HG03520 (cell line): ENCODE results near the gene CLBA1.

ENCODE experiments used
- ATAC-seq: cut with Tn5 transposase; IDR thresholded peaks from one replicate; pipeline ENCODE4 v1.9.1; 2021; ENCODE audit warnings: mild to moderate bottlenecking, moderate library complexity; ENCODE audit not compliant: unreplicated experiment

Gene CLBA1

DNA sequence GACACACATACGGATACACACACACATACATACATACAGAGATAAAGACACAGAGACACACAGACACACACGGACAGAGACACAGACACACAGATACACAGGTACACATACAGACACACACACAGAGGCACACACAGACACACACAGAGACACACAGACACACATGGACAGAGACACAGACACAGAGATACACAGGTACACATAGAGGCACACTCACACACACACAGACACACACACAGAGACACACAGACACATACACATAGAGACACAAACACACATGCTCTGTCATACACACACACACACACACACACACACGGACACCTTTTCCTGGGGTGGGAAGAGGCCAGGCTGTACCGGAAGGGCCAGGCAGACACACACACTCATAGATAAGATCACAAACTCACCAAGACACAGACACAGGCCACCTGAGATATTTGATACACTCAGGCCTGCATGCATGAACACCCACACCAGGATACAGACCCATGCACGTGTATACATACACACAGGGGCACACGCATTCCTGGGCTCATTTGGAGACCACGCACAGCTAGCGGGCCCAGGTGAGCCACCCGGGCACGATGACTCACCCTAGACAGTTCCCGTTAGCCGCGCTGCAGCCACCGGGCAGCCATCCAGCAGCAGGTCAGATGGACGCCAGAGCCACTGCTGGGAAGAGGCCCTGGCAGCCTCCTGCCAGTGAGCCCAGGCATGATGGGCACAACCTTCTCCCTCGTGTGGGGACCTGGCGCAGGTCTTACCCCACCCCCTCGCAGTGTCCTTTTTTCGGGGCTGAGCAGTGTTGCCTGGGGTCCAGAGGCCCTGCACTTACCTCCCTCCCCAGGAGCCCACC, 5.6 kb upstream of the CLBA1 start:
- ATAC-seq: no peak

GRCh38 chr14:104980611-104981531, 4.7 kb upstream of the CLBA1 start:
- no peak for ATAC-seq

DNA sequence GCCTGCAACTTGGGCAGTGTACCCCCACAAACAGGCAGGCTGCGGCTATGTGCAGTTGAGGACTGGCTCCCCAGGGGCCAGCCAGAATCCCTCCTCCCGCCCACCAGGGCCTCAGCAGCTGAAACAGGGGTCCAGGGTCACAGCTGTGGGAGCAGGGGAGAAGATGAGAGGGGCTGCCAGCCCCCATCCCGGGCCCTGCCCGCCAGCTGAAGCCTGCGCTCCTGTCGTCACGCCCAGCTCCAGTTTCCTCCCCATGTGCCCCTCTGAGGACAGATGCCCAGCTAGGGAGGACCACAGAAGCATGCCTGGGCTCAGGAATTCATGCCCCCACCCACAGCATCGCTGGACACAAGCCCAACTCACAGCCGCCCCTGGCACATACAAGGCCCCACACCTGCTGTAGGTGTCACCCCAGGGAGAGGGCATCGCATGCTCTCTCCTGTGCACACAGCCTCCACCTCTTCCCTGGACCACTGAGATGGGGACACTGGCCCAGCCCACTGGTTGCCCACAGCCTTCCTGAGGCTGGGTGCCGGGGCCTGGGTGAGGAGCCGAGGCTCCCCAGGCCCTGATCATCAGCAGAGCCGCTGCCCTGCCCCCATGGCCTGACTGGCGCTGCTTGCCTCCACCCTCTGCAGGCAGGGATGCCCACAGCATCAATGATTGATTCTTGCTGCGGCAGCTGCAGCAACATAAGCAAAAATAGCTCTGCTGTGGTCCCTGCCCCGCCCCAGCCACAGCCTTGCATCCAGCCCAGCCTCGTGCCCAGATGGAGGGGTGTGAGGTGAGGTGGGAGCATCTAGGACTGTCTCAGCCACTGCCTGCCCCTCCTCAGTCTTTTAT, 3.7 kb upstream of the CLBA1 start:
- ATAC-seq: no peak

- no peak for ATAC-seq
Observed at GRCh38 chr14:104982548-104983230, 2.9 kb upstream of the CLBA1 start.

DNA sequence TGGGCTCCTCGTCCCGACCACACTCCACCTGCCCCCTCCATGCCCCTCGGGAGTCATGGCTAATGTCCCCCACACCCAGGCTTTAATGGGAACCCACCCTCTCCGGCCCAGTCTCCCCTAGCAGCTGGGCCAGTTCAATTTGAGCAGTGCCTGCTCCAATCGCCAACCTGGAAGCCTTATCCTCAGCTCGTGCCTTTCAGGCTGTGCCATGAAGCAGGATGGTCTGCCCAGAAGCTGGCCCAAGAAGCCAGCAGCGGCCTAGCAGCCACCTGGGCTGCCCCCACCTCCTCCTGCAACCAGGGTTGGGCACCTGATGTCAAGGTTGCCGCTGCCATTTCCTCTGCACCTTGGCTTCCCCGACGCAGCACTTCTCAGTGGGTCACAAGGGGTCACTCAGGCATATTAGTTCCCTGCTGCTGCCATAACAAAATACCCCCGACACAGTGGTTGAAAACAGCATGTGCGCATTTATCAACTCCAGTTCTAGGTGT, 2.3 kb upstream of the CLBA1 start:
- no peak for ATAC-seq

DNA sequence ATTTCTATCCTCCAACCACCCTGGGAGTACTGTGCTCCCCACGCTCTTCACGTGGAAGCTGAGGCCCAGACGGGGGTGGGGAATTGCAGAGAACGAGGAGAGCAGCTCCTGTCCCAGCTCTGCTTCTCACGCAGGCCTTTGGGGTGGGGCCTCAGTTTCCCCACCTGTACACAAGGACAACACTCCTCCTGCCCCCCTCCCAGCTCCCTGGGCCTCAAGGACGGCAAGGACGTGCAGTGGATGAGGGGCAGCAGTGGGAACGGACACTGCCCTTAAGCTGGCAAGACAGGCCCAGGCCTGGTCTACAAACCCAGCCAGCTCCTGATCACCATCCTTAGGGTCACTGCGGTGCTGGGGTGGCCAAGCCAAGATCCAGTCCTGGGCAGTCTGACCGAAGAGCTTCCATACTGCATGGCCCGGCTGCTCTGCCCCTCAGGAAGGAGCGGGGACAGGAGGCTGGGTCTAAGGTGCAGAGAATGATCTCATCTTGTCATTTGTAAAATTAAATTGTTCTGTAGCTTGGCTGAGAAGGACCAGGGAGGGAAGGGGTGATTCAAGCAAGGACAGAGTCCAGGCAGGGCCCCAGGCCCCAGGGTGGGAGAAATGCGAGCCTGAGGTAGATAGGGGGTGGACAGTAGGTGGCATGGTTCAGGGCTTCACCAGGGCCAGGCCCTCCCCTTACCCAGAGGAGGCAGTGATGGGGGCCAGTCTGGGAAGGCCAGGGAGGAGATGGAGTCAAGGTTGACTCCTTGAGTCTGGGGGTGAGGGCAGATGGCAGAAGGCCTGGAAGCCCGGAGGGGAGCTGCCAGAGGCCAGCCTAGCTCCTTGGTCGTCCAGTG, 1.3 kb upstream of the CLBA1 start:
- ATAC-seq: no peak

DNA sequence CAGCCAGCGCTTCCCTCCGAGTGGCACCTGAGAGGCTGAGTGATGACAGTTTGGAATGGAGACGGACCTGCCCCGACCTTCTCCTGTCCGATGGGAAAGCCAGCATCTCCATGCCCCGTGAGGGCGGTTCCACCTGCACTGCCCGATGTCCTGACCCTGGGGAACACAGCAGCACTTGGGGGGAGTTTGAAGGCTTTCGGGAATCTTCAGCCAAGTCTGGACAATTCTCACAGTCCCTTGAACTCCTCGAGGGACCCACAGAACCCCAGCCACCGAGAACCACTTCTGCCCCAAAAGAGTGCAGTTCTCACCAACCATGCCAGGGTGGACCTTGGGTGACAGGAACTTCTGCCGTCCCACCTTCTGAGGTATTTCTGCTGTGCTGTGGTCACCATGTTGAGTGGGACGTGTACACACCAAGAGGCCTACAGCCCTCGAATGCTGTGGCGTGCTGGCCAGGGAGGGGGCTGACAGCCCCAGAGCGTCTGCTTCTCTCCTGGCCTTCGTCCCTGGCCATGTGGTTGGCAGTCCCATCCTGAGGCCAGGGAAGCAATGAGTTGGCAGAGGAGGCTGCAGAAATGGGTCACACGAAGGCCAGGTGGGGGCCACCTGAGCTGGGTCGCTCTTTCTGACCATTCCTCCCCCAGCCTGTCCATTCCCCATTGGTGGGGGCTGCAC, 1.0 kb downstream of the CLBA1 start:
- no peak for ATAC-seq

GRCh38 chr14:104989236-104989950, 3.8 kb downstream of the CLBA1 start:
- no peak for ATAC-seq

GRCh38 chr14:104989951-104990303, 4.3 kb downstream of the CLBA1 start:
- no peak for ATAC-seq

GRCh38 chr14:104991896-104992230, 6.3 kb downstream of the CLBA1 start:
- no peak for ATAC-seq

DNA sequence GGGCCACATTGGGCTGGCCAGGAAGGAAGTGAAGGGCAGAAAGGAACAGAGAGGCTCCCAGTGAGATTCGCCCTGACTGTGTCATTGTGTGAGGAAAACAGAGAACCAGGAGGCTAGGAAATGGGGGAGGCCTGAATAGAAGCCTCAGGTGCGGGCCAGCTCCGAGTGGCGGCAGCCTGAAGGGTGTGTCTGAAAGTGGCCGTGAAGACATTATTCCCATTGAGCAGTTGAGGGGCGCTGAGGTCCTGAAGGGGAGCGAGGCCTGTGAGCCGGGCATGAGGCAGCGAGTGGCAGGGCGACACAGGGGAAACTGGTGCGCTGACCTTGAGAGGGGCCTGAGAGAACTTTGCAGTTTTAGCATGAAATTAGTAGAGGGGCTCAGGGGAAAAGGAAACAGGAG, 6.9 kb downstream of the CLBA1 start:
- ATAC-seq: no peak

- ATAC-seq: no peak
Observed at GRCh38 chr14:104993306-104993705, 7.7 kb downstream of the CLBA1 start.

- ATAC-seq: no peak
Observed at GRCh38 chr14:104993808-104994591, 8.4 kb downstream of the CLBA1 start.

- no peak for ATAC-seq
Observed at GRCh38 chr14:104994978-104995377, 9.4 kb downstream of the CLBA1 start.

DNA sequence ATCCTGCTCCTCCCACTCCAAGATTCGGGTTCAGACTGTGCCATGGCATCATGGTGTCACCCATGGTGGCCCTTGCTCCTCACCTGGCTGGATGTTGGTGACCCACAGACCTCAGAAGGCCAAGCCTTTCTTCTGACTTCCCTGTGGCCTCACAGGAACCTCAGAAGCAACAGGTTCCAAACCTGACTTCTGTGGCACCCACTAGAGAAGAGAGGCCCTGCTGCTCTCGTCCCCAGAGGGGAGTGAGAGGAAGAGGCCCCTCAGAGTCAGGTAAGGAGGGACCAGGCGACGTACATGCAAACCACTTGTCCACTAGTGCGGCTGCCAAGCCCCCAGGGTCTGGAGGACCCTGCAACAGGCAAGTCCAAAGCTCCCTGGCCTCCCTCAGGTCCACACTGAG, 10.4 kb downstream of the CLBA1 start:
- ATAC-seq: no peak

GRCh38 chr14:104996483-104996882, 10.9 kb downstream of the CLBA1 start:
- ATAC-seq: no peak

DNA sequence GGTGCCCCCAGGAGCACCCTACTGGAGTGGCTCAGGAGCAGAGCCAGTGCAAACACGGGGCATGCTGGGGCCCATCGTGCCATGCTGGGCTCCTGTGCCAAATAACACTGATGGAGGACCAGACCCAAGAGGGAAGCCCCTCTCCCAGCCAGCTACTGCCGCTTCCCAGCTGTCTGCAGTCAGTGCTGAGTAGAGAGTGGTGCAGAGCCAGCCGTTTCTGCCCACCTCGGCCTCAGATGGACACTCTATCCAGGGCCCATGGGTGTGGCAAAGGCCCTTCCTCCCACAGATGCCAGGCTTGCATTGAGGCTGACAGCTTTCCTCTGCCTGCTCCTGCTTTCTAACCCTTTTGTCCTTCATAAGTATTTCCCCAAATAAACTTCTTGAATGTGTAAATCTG, 13.2 kb downstream of the CLBA1 start:
- no peak for ATAC-seq

DNA sequence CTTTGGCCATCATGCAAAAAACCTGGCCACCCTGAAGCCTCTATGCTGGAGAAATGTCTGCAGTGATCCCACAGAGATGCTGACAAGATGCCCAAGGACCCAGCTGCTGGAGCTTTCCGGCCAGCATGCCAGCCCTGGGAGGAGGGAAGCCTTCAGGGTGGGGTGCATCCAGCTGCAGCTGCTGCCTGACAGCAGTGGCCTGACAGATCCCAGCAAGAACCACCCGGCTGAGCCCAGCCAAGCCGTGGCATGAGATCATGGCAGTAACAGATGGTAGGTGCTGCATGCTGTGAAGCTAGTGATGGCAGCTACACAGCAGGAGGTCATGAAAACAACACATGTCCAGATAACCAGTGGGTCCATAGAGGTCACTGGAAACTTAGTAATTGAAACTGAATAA, 13.8 kb downstream of the CLBA1 start:
- ATAC-seq: no peak
